NCI-H2196 (cell line): Measurements from ENCODE around the gene CTNNA1.

Source experiments
- DNase-seq: peaks from one replicate; lab custom pipeline; 2025; ENCODE audit not compliant: unreplicated experiment; lab: John Stamatoyannopoulos, UW

CTNNA1 gene

DNA sequence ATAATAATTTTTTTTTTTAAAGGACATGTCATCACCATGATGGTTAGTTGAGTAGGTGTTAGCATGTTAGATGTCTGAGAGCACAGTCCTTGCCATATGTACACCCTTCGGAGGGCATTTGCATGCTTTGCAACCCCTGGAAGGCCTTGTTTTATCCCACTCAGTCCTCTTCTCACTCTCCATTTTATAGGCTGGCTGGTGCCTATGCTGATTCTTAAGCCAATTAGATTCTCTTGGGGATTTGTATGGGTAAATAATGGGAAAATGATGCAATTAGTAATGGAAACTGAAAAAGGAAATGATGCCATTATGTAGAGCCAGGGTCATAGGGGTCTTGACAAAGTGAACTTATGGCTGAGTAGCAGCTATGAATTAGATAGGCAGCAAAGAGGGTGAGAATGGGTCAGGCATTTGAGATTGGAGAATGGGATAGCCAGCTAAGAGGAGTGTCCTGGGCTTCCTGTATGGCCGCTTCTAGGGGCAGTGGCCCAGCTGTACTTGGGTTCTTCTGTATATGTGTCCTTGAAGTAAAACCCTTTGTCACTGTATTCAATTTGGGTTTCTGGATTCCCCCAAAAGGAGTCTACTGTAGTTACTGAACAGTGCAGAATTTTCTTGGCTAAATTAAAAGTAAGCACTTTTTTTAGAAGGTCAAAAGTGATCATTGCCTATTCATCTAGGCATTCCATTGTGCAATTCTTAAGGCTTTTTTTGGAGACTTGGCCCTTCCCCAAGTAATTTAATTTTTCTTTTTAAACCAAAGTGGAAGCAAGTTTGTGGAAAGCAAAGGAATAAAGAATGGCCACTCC, 90.3 kb downstream of the CTNNA1 start:
- DNase-seq, result no peak

DNA sequence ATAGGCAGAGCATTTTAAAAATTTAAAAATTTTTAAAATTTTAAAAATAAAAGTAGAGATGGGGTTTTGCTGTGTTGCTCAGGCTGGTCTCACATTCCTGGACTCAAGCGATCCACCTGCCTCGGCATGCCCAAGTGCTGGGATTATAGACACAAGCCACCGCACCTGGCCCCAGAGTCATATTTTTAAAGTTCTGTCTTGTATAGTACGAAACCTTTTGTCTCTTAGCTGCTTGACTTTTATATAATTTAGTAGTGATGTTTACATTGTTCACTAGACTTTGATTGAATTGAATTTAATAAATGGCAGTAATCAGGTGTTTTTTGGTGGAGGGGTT, 90.9 kb downstream of the CTNNA1 start:
- DNase-seq, result no peak

GRCh38 chr5:138844812-138845513, 91.7 kb downstream of the CTNNA1 start:
- no peak for DNase-seq

- DNase-seq, result peak; percentile 27
Observed at GRCh38 chr5:138849439-138849838, 96.2 kb downstream of the CTNNA1 start.

DNA sequence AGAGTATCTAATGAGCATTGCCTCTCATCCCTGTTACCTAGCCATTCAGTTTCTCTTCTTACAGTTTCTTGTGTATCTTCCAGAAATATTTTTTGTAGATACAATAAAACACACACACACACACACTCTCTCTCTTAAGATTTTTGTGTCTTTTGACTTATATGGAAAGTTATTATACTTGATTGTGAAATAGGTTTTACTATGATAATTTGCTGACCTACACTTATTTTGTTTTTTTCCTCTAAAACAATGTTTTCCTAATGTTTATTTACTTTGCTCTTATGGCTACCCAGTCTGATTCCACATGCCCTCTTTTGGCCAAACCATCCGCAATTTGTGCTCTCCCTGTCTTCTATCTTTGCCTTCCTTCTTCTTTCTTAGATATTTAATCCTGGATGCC, 96.7 kb downstream of the CTNNA1 start:
- no peak for DNase-seq

DNA sequence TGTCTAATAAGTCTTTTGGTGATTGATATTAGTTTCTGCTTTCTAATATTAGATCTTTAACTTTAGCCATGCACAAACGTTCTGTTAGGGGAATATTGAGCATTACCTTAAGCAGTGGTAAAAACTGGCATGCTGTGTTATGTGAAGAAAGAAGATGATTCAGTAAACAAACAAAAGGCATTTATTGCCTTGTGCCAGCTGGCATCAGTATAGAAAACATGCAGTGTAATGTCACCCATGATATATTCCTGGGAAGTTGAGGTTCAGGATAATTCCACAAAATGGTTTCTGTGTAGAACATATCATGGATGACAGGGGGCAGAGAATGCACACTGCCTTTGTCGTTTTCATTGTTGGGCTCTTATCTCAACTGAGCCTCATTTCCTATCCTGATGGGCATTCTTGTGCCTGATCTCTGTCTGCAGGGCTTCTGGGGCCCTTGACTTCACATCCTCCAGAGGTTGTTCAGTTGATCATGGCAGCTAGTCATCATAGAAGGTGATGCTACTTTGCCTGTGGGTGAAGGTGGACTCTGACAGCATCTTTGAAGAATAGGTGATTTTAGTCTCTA, 97.7 kb downstream of the CTNNA1 start:
- no peak for DNase-seq

DNA sequence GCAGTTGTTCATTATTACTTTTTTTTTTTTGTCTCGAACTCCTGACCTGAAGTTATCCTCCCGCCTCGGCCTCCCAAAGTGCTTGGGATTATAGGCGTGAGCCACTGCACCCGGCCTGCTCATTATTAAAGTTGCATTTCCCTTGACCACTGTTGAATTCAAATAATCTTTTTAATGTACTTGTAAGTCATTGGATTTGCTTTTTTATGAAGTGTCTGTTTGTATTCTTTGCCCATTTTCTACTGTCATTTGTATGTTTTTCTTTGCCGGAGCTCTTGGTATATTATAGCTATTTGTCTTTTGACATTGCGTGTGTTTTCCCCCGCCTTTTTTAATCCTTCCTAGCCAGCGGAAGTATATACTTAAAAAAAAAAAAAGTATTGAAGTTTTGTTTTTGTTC, 99.9 kb downstream of the CTNNA1 start:
- DNase-seq, result no peak

DNA sequence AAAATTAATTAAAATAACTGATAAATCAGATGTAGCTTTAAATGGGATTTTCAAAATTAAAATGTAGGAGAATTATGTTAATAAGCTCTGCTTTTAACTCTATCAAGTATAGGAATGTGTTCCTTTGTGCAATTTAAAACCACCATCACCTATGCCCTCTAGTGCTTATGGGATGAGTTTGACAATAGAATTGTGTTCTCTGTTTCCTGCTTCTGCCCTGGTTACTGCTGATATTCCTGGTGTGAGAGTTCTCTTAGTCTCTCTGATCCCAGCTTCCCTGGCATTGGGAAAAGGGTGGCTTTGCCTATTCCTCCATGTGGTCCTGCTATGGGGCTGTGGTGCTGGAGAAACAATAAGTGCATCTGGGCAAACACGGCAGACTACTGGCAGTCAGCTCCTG, 113.8 kb downstream of the CTNNA1 start:
- DNase-seq, result no peak

GRCh38 chr5:138869038-138869437, 115.8 kb downstream of the CTNNA1 start:
- DNase-seq, result no peak

DNA sequence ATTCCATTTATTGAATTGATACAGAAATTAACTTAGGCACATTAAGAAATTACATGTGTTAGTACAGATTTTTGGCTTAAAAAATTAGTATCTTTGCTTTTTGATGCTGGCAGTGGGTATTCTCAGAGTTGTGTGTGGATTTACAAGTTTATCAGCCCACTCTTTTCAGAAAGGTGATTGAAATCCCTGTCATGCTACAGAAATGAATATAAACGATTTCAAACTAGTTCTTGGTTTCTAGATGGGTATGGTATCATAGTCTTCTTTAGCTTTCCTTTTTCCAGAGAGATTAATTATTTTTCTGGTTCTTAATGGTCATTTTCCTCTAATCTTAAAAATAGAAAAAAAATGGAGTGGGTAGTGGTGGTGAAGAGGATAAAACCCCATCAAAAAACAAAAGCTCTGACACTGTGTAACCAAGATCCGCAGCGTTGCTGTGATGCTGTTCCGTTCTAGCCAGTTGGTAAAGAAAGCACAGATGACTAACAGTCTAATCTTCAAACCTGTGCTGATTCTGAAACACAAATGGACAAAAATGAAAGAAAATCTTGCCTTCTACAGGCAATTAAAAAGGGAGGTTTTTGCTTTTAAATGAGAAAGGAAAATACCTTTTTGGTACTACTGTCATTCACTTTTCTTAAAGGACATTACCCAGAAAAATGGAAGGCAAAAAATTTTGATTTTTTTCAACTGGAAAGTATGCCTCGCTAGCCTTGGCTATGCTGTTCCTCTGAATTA, 116.7 kb downstream of the CTNNA1 start:
- DNase-seq, result no peak

DNA sequence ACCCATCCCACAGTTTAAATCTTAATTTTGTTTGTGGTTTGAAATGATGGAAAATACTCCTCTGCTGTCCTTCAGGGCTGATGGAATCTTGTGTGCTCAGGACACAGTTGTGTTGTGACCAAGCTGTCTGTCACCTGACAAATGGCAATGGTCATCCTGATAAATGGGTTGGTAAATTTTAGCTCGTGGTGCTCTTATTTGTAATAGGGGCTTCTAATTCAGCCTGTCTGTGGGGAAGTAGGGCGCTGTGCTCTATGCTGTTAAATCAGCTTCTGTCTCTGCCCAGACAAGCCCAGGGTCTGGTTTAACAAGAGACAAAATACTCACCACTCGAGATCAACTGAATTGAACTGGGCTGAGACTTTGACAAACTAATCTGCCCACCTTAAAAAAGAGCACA, 117.4 kb downstream of the CTNNA1 start:
- no peak for DNase-seq

DNA sequence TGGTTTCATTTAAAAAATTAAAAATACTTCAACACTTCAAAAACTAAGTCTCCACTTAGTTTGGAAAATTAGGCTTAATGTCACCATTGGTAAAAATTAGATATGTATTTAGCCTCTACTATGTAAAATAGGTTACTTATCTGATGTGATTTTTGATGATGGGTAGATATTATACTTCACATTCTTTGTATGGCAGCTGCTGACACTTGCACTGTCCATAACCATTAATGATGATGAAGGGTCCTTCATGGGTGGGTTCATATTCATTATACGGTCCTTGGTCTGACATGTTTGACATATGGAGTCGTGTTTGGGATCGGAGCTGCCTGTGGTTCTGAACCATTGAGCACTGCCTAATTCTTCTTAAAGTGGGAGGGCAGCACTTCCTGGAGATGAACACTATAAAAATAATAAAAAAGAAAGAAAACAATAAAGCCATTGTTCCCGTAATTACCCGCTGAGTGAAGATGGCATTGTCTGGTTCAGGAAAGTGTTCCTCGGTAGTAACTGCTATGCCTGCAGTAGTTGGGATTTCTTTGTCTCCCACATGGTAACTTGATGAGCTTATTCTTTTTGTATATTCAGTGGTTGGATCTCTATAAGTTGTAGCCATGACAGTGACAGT, 119.7 kb downstream of the CTNNA1 start:
- DNase-seq, result no peak

DNA sequence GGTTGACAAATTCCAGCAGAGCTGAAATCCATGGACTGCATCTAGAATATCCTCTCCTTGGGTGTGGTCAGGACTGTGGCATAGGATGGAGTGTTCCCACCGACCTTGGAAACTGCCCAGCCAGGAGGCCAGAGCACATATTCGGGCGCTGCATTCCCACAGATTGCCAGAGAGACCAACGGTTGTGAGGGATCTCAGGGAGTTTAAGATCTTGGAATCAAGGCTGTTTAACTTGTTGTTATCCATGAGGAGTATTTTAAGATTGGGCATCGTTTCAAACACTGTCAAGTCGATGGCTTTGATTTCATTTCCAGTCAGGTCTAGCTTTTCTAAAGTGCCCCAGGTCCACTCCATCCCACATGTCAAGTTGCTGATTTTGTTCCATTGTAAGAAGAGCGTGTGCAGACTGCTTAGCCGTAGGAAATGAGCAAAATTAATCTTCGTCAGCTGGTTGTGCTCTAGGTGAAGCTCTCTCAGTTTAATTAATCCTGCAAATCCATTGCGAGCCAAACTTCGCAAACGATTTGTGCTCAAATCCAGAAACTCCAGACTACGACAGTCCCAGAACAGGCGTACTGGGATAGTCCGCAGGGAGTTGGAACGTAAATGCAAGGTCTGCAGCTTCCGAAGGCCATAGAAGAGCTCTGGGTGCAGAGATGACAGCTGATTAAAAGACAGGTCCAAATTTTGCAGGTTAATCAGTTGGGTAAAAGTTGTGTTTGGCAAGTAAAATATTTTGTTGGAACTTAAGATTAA, 120.4 kb downstream of the CTNNA1 start:
- DNase-seq, result no peak

GRCh38 chr5:138874241-138874640, 121.0 kb downstream of the CTNNA1 start:
- no peak for DNase-seq

GRCh38 chr5:138874771-138875551, 121.7 kb downstream of the CTNNA1 start, which contains the start of gene LRRTM2:
Gene LRRTM2, minus strand, starts transcription at chr5:138875335. Its CDS starts 424 bp downstream, at chr5:138874911.
- no peak for DNase-seq

GRCh38 chr5:138875552-138875875, 122.3 kb downstream of the CTNNA1 start:
- no peak for DNase-seq

DNA sequence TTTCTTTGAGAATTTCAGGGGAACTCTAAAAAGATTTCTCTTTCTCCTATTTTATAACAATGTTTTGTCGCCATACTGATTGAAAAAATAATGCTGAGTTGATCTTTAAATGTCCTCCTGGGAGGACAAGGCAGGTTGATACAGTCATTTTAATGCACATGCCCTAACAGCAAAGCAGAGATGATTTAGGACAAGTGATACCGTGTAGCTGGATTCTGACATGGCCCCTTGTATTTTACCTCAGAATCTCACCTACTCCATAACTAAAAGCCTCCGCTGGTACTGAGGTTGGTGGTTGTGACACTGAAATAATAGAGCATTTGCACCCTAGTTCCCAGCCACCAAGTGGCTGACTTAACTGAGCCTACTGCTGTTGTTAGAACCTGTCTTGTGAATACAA, 122.7 kb downstream of the CTNNA1 start:
- DNase-seq, result no peak

DNA sequence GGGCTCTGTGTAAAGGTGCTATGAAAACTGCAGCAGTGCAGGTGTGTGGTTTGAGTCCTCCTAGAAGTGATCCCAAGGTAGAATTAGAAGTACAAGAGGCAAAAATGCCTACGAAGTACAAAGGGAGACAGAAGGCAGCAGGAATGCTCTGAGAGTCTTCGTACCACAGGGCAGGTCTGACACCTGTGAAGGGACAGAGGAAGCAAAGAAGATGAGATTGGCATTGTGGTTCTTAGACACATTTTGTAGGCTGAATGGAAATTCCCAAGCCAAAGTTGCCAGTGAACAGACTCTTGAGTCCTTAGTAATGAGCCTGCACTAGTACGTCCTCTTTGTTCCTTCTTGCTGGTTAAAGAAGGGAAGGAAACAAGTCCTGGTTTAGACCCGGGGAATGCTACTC, 123.6 kb downstream of the CTNNA1 start:
- no peak for DNase-seq

GRCh38 chr5:138878437-138879235, 125.4 kb downstream of the CTNNA1 start:
- no peak for DNase-seq
